Chondrocyte (in vitro differentiated cells): ENCODE measurements around the gene TMEM273. TPM values are rescaled to one million over a fixed set of nuclear protein-coding genes. Genes with fewer than 3 reads are reported as not detected.

Experiments used
- DNase-seq: peaks from one replicate; pipeline ENCODE4 v3.0.0; 2021; ENCODE audit warnings: mixed read lengths, low spot score
- H3K27ac Mint-ChIP-seq: one replicate; pipeline ENCODE4 v1.8.0; 2021; ENCODE audit warnings: mild to moderate bottlenecking, moderate library complexity, mixed read lengths; ENCODE audit not compliant: unreplicated experiment
- H3K27me3 Mint-ChIP-seq: 2 replicates; pipeline ENCODE4 v1.8.0; 2021; ENCODE audit warnings: low read depth, mixed read lengths
- H3K36me3 Mint-ChIP-seq: 2 replicates; pipeline ENCODE4 v1.8.0; 2021; ENCODE audit warnings: low read depth, mixed read lengths
- H3K4me1 Mint-ChIP-seq: 2 replicates; pipeline ENCODE4 v1.8.0; 2021; ENCODE audit warnings: low read depth, mild to moderate bottlenecking, mixed read lengths
- H3K4me3 Mint-ChIP-seq: one replicate; pipeline ENCODE4 v1.8.0; 2021; ENCODE audit warnings: mild to moderate bottlenecking, moderate library complexity, mixed read lengths; ENCODE audit not compliant: unreplicated experiment
- H3K9me3 Mint-ChIP-seq: 2 replicates; pipeline ENCODE4 v1.8.0; 2021; ENCODE audit warnings: low read depth, mixed read lengths
- total RNA-seq: library from RNA; stranded (reverse); gene quantifications from 3 replicates; pipeline ENCODE4 v1.2.1, GENCODE V29; 2021
- TF ChIP-seq, protein P1 (sequence below): fragments of 200-600 bp; sonication (generic); IDR thresholded peaks from 2 replicates; pipeline ENCODE4 v1.5.0; 2021; ENCODE audit warnings: antibody characterized with exemption, mild to moderate bottlenecking, moderate library complexity

TMEM273 gene
- total RNA-seq, 1 donor from 2014 or later: not detected

DNA sequence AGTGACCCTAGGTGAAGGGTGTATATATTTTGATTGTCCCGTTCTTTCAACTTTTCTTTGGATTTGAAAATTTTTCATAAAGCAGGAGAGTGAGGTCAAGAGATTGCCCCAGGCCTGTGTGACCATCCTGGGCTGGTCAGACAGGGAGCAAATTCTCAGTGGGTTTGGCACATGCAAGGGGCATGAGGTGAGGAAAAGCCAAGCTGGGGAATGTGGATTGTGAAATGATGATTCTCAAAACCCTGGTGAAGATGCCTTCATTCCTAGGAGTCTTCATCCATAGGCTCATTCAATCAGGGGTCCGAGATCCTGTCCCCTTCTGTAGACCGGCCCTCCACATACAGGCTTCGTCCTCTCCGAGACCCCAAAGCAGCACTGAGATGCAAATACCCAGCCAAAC lies 27.4 kb downstream of the TMEM273 start:
- no peak for DNase-seq
- Mint-ChIP-seq H3K9me3 (no peaks in the 10 kb centered on the region), H3K36me3 (no peaks in the 10 kb centered on the region), H3K4me1 (no peaks in the 10 kb centered on the region), H3K27me3 (peaks cover 28% of the 10 kb centered on the region), H3K4me3 (no peak overlapping the region), H3K27ac (no peak overlapping the region)
- TF ChIP-seq, protein P1, sequence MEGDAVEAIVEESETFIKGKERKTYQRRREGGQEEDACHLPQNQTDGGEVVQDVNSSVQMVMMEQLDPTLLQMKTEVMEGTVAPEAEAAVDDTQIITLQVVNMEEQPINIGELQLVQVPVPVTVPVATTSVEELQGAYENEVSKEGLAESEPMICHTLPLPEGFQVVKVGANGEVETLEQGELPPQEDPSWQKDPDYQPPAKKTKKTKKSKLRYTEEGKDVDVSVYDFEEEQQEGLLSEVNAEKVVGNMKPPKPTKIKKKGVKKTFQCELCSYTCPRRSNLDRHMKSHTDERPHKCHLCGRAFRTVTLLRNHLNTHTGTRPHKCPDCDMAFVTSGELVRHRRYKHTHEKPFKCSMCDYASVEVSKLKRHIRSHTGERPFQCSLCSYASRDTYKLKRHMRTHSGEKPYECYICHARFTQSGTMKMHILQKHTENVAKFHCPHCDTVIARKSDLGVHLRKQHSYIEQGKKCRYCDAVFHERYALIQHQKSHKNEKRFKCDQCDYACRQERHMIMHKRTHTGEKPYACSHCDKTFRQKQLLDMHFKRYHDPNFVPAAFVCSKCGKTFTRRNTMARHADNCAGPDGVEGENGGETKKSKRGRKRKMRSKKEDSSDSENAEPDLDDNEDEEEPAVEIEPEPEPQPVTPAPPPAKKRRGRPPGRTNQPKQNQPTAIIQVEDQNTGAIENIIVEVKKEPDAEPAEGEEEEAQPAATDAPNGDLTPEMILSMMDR: no peak

- no peak overlapping the region for H3K4me3 Mint-ChIP-seq
- no peaks in the 10 kb centered on the region for H3K36me3 Mint-ChIP-seq
- no peaks in the 10 kb centered on the region for H3K9me3 Mint-ChIP-seq
- peaks cover 30% of the 10 kb centered on the region for H3K27me3 Mint-ChIP-seq
- TF ChIP-seq, protein P1: no peak
- no peak for DNase-seq
- H3K27ac Mint-ChIP-seq: no peak overlapping the region
- no peaks in the 10 kb centered on the region for H3K4me1 Mint-ChIP-seq
These were observed 28.1 kb downstream of the TMEM273 start for GRCh38 chr10:49160110-49160509.

DNA sequence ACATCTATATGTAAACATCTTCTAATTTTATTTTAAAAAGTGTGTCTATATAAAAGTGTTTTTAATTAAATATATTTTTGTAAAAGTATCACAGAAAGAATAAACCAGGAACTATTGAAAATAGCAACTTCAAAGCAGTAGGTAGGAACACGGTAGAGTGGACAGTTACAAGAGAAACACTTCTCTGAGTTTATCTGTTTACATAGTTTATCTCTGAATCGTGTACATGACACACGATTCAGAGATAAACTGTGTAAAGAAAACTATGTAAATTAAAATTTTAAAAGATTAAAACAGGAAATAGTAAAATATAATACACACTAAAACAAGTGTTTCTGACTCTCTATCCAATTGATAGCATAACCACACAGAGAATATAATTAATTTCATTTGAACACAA lies 29.3 kb downstream of the TMEM273 start:
- peaks cover 24% of the 10 kb centered on the region for H3K27me3 Mint-ChIP-seq
- DNase-seq: no peak
- no peaks in the 10 kb centered on the region for H3K4me1 Mint-ChIP-seq
- no peak overlapping the region for H3K27ac Mint-ChIP-seq
- no peaks in the 10 kb centered on the region for H3K36me3 Mint-ChIP-seq
- H3K9me3 Mint-ChIP-seq: no peaks in the 10 kb centered on the region
- TF ChIP-seq, protein P1: no peak
- no peak overlapping the region for H3K4me3 Mint-ChIP-seq

GRCh38 chr10:49158404-49158803 lies 29.8 kb downstream of the TMEM273 start:
- peaks cover 25% of the 10 kb centered on the region for H3K27me3 Mint-ChIP-seq
- no peaks in the 10 kb centered on the region for H3K9me3 Mint-ChIP-seq
- TF ChIP-seq, protein P1: no peak
- no peak overlapping the region for H3K27ac Mint-ChIP-seq
- no peaks in the 10 kb centered on the region for H3K4me1 Mint-ChIP-seq
- no peaks in the 10 kb centered on the region for H3K36me3 Mint-ChIP-seq
- no peak for DNase-seq
- no peak overlapping the region for H3K4me3 Mint-ChIP-seq

DNA sequence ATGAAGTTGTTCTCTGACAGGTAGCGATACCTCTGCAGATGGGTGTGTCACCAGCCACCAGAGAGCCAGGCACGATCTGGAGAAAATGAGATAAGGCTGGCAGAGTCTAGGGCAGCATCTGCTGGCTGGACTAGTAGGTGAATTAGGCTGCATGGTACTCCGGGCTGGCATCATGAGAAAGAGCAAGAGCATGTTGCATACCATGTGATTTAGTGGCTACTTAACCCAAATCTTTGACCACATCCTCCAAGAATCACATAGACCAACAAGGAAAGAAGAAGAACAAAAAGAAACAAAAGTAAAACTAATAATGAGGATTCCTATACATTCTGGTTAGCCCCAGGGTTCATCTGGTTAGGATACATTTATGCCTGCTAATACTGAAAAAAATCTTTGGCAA lies 31.0 kb downstream of the TMEM273 start:
- Mint-ChIP-seq H3K4me1 (no peaks in the 10 kb centered on the region), H3K9me3 (no peaks in the 10 kb centered on the region), H3K4me3 (no peak overlapping the region), H3K27me3 (peaks cover 29% of the 10 kb centered on the region), H3K36me3 (no peaks in the 10 kb centered on the region), H3K27ac (no peak overlapping the region)
- TF ChIP-seq, protein P1: no peak
- DNase-seq: no peak
